Measurements from ENCODE around the gene ICAM2.

The ICAM2 gene

DNA sequence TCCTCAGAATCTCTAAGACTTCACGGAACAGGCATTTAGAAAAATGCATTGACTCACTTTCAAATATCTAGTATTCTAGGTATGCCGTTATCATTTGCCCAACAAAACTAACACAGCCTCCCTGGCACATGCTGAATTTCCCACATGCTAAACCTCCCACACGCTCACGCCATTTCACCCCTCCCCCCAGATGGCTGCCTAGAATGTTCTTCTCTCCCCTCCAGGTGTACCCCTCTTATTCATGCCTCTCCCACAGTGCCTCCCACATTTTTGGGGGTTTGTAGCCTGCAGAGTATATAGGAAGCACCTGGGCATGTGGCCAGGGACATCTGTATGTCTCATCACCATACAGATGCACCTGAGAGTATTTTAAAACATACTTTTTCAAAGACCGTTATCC, 38.2 kb upstream of the ICAM2 start:
- TF ChIP-seq, protein P1, sequence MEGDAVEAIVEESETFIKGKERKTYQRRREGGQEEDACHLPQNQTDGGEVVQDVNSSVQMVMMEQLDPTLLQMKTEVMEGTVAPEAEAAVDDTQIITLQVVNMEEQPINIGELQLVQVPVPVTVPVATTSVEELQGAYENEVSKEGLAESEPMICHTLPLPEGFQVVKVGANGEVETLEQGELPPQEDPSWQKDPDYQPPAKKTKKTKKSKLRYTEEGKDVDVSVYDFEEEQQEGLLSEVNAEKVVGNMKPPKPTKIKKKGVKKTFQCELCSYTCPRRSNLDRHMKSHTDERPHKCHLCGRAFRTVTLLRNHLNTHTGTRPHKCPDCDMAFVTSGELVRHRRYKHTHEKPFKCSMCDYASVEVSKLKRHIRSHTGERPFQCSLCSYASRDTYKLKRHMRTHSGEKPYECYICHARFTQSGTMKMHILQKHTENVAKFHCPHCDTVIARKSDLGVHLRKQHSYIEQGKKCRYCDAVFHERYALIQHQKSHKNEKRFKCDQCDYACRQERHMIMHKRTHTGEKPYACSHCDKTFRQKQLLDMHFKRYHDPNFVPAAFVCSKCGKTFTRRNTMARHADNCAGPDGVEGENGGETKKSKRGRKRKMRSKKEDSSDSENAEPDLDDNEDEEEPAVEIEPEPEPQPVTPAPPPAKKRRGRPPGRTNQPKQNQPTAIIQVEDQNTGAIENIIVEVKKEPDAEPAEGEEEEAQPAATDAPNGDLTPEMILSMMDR (conservative IDR thresholded peaks at IDR 0.05; ENCODE audit: low read depth, low read length), result no peak
- H3K36me3 ChIP-seq (ENCODE audit: insufficient read depth), result no peaks in the 10 kb centered on the region
- no peaks in the 10 kb centered on the region for H3K79me2 ChIP-seq (ENCODE audit: insufficient read depth, low read depth)
- no peaks in the 10 kb centered on the region for H4K20me1 ChIP-seq (ENCODE audit: insufficient read depth)
- H3K27me3 ChIP-seq (ENCODE audit: insufficient read depth, low read depth), result no peaks in the 10 kb centered on the region
- no peak overlapping the region for H3K4me2 ChIP-seq
- H3K9ac ChIP-seq, result no peak overlapping the region
- H2AFZ ChIP-seq (ENCODE audit: low read depth), result no peak overlapping the region
- H3K27ac ChIP-seq, result no peak overlapping the region
- H3K4me3 ChIP-seq (IDR thresholded peaks at IDR 0.05; ENCODE audit: insufficient read depth, low read depth, low read length), result no peak overlapping the region
- peaks cover 55% of the 10 kb centered on the region for H3K4me1 ChIP-seq (ENCODE audit: low read depth, poor library complexity, severe bottlenecking)

DNA sequence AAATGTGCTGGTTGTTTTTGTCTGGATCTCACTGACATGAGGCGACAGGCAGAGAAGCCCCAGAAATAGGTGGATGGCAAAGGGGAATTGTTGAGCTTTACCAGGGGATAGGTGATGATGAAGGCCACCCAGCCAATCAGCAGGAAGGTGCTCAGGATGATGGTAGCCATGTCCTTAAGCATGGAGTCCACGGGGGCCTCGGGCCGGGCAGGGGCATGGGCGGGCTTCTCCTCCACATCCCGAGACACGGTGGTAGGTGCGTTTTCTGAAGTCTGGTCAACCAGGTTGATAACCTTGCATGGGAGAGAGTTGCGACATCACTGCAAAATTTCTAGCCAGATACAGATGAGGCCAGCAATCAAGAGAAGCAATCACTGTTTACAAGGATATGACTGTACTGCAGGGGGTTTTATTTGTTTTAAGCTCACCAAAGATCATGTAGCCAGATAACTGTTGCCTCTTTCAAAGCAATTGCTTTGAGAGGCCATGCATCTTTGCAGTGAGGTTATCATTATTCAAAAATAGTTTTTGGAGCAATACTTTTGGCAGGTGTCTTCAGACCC, 37.3 kb upstream of the ICAM2 start:
- H3K36me3 ChIP-seq (ENCODE audit: insufficient read depth), result no peaks in the 10 kb centered on the region
- peaks cover 55% of the 10 kb centered on the region for H3K4me1 ChIP-seq (ENCODE audit: low read depth, poor library complexity, severe bottlenecking)
- H2AFZ ChIP-seq (ENCODE audit: low read depth), result no peak overlapping the region
- H3K4me3 ChIP-seq (IDR thresholded peaks at IDR 0.05; ENCODE audit: insufficient read depth, low read depth, low read length), result no peak overlapping the region
- no peak overlapping the region for H3K4me2 ChIP-seq
- H3K9ac ChIP-seq, result no peak overlapping the region
- TF ChIP-seq, protein P1 (conservative IDR thresholded peaks at IDR 0.05; ENCODE audit: low read depth, low read length), result no peak
- H3K27me3 ChIP-seq (ENCODE audit: insufficient read depth, low read depth), result no peaks in the 10 kb centered on the region
- no peaks in the 10 kb centered on the region for H3K79me2 ChIP-seq (ENCODE audit: insufficient read depth, low read depth)
- H4K20me1 ChIP-seq (ENCODE audit: insufficient read depth), result no peaks in the 10 kb centered on the region
- H3K27ac ChIP-seq, result no peak overlapping the region

DNA sequence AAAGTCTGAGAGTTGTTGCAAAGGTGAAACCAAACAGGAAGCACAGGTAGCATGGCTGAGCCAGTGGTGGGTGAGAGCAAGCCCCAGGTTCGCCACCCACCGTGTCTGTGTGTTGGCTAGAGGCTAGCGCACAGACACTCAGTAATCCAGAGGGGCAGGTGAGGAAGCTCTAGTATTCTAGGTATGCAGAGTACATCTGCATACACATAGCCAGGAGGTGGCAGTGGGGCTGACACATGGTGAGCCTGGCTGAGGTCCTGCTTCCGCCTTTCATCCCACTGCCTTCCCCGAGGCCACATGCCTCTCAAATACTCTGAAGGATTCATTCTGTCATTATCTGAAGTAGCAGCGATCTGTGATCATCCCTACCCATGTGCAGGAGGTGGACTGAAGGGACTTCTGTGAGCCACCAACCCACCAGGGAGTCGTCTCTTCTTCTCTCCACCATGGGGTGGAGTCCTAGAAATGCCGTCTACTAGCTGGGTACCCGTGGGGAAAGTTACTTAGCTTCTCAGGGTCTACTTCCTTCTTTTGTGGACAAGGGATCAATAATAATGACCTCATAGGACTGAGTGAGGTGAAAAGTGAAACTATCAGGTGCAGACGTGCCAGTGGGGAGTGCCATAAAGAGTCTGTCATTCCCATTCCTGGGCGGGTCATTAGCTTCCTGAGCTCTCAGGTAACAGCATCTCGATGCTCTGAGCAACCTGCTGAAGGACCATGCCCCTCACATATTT, 36.0 kb upstream of the ICAM2 start:
- Histone ChIP-seq H3K4me1 (ENCODE audit: low read depth, poor library complexity, severe bottlenecking) (peaks cover 55% of the 10 kb centered on the region), H4K20me1 (ENCODE audit: insufficient read depth) (no peaks in the 10 kb centered on the region), H3K27ac (peak overlapping the region; percentile 42; the same call in 1 of the 2 replicates), H3K4me3 (IDR thresholded peaks at IDR 0.05; ENCODE audit: insufficient read depth, low read depth, low read length) (no peak overlapping the region), H3K27me3 (ENCODE audit: insufficient read depth, low read depth) (no peaks in the 10 kb centered on the region), H3K79me2 (ENCODE audit: insufficient read depth, low read depth) (no peaks in the 10 kb centered on the region), H3K36me3 (ENCODE audit: insufficient read depth) (peaks cover 4% of the 10 kb centered on the region; the same call in 1 of the 2 replicates), H3K4me2 (peak overlapping the region; percentile 9; the same call in 1 of the 2 replicates), H3K9ac (no peak overlapping the region; the same call in 1 of the 2 replicates), H2AFZ (ENCODE audit: low read depth) (no peak overlapping the region)
- TF ChIP-seq, protein P1 (conservative IDR thresholded peaks at IDR 0.05; ENCODE audit: low read depth, low read length), result no peak; the same call in 1 of the 2 replicates

DNA sequence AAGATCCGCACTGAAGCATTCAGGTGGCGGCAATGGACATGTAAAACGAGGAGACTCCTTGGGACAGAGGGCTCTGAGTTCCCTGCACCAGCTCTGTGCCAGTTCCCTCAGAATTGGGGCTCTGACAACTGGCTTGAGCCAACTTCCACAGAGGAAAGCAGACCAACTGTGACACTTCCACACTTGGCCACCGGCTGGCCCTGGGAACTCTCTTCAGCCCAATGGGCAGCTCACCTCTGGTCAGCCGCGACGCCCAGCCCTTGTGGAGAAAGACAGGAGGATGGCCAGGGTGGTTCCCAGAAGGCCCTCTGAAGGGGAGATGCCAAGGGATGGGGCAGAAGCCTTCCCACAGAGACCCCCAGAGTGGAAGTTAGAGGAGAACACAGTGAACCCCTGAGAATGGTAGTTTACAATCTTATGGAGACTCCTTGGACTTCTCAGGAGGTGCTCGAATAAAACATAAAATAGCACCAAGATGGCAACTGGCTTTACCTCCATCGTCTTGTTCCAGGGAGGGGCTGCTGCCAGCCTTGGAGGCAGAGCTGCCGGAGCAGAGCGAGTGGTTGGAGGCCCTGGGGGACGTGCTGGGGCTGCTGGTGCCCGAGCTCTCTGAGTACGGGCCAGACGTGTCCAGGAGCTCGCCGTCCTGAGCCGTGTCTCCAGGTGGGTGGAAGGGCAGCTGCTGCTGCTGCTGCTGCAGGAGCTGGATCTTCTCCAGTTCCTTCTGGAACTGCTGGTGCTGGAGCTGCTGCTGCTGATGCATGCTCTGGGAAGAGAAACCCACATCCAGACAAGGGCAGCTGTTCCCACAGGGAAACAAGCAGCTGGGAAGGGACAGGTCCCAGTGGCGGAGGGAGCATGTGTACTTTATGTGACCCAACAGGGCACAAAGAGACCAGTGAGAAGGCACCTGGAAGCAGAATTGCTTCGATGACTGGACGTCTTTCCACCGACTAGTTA, 35.0 kb upstream of the ICAM2 start:
- H3K36me3 ChIP-seq (ENCODE audit: insufficient read depth), result peaks cover 4% of the 10 kb centered on the region; the same call in 1 of the 2 replicates
- TF ChIP-seq, protein P1 (conservative IDR thresholded peaks at IDR 0.05; ENCODE audit: low read depth, low read length), result no peak
- no peak overlapping the region for H3K27ac ChIP-seq

More for the DNA sequence above, 35.0 kb upstream of the ICAM2 start:
- Histone ChIP-seq H2AFZ (ENCODE audit: low read depth) (no peak overlapping the region), H3K27me3 (ENCODE audit: insufficient read depth, low read depth) (no peaks in the 10 kb centered on the region), H3K79me2 (ENCODE audit: insufficient read depth, low read depth) (no peaks in the 10 kb centered on the region), H3K4me3 (IDR thresholded peaks at IDR 0.05; ENCODE audit: insufficient read depth, low read depth, low read length) (no peak overlapping the region), H3K9ac (no peak overlapping the region), H3K4me2 (peak overlapping the region; percentile 9; the same call in 1 of the 2 replicates), H3K4me1 (ENCODE audit: low read depth, poor library complexity, severe bottlenecking) (peaks cover 52% of the 10 kb centered on the region), H4K20me1 (ENCODE audit: insufficient read depth) (no peaks in the 10 kb centered on the region)
